HepG2 (cell line): Measurements from ENCODE around the gene ZNF813. TPM values are rescaled to one million over a fixed set of nuclear protein-coding genes. Genes with fewer than 3 reads are reported as not detected.

Source experiments
- AGO1 ChIP-seq: fragments of 200-400 bp; formaldehyde crosslinking; IDR thresholded peaks from 2 replicates; pipeline ENCODE4 v1.6.1; 2017; ENCODE audit warnings: mild to moderate bottlenecking, low read depth, low read length, moderate library complexity; ENCODE audit not compliant: poor library complexity, severe bottlenecking
- CCAR2 ChIP-seq: fragments of 200-400 bp; formaldehyde crosslinking; optimal IDR thresholded peaks from 2 replicates; pipeline ENCODE3; 2018; ENCODE audit warnings: low read depth, mild to moderate bottlenecking, low read length, moderate library complexity
- CREM ChIP-seq, 2 experiments: sonication (generic) in 1 of 2; formaldehyde crosslinking in 1 of 2; IDR thresholded peaks; 2 replicates each; pipeline versions ENCODE4 v1.4.0 to v1.6.1; 2016 to 2020; ENCODE audit warnings: antibody characterized with exemption in 1 of 2, mild to moderate bottlenecking in 1 of 2, missing genetic modification reagents in 1 of 2
- ELF1 ChIP-seq: sonication (generic); formaldehyde crosslinking; IDR thresholded peaks from 2 replicates; pipeline ENCODE4 v1.4.0; 2020; ENCODE audit warnings: missing genetic modification reagents
- GATA4 ChIP-seq: sonication (generic); IDR thresholded peaks from 2 replicates; pipeline ENCODE4 v1.6.1; 2016; ENCODE audit warnings: antibody characterized with exemption, low read depth, borderline replicate concordance
- GATAD2A ChIP-seq: IDR thresholded peaks from 2 replicates; pipeline ENCODE4 v1.6.1; 2016
- HDAC2 ChIP-seq: sonication (generic); formaldehyde crosslinking; IDR thresholded peaks from 2 replicates; pipeline ENCODE4 v1.4.0; 2020; ENCODE audit warnings: missing genetic modification reagents
- KLF16 ChIP-seq, 2 experiments: sonication (generic) in 1 of 2; formaldehyde crosslinking in 1 of 2; IDR thresholded peaks; 2 replicates each; pipeline versions ENCODE4 v1.6.1 to v1.8.0; 2016 to 2023; ENCODE audit warnings: missing genetic modification reagents in 2 of 2, missing compliant biosample characterization in 1 of 2
- MED1 ChIP-seq: sonication (generic); formaldehyde crosslinking; IDR thresholded peaks from 2 replicates; pipeline ENCODE4 v1.4.0; 2020; ENCODE audit warnings: missing genetic modification reagents
- MEF2D ChIP-seq: sonication (generic); formaldehyde crosslinking; IDR thresholded peaks from 2 replicates; pipeline ENCODE4 v1.5.1; 2020; ENCODE audit warnings: mild to moderate bottlenecking, missing genetic modification reagents
- MXD4 ChIP-seq: IDR thresholded peaks from 2 replicates; pipeline ENCODE4 v1.6.1; 2016; ENCODE audit warnings: mild to moderate bottlenecking, missing biosample characterization, missing genetic modification reagents
- NFIC ChIP-seq: IDR thresholded peaks from 2 replicates; pipeline ENCODE4 v1.6.1; 2012; ENCODE audit warnings: mild to moderate bottlenecking, low read length, inconsistent platforms
- PCBP2 ChIP-seq: fragments of 200-400 bp; formaldehyde crosslinking; optimal IDR thresholded peaks from 2 replicates; pipeline ENCODE3; 2018; ENCODE audit warnings: low read length, low read depth; ENCODE audit not compliant: poor library complexity, severe bottlenecking
- POLR2AphosphoS5 ChIP-seq: IDR thresholded peaks from 2 replicates; pipeline ENCODE4 v1.6.1; 2012; ENCODE audit warnings: low read depth, low read length
- RARA ChIP-seq: IDR thresholded peaks from 2 replicates; pipeline ENCODE4 v1.6.1; 2016; ENCODE audit warnings: missing genetic modification reagents, missing compliant biosample characterization
- SRSF1 ChIP-seq: fragments of 200-400 bp; formaldehyde crosslinking; optimal IDR thresholded peaks from 2 replicates; pipeline ENCODE3; 2017; ENCODE audit warnings: mild to moderate bottlenecking, low read depth, low read length, moderate library complexity
- TEAD3 ChIP-seq: optimal IDR thresholded peaks from 2 replicates; pipeline ENCODE3; 2016; ENCODE audit warnings: borderline replicate concordance
- ZNF160 ChIP-seq: sonication (generic); formaldehyde crosslinking; IDR thresholded peaks from 2 replicates; pipeline ENCODE4 v1.8.0; 2022; ENCODE audit warnings: mild to moderate bottlenecking, inconsistent platforms, missing genetic modification reagents
- polyA plus RNA-seq, 8 experiments: library from polyadenylated mRNA; depleted of rRNA in 3 of 8; stranded (reverse) in 7 of 8; unstranded in 1 of 8; fragments of >200 nt; fragmentation: Illumina TruSeq in 4 of 8; extraction: Trizol in 4 of 8; gene quantifications; 2 replicates each; pipeline versions ENCODE4 v1.2.1 to v1.2.3, GENCODE V29; 2011 to 2016; ENCODE audit warnings: low read depth in 4 of 8, missing spikeins in 1 of 8, mixed read lengths in 1 of 8; ENCODE audit not compliant: insufficient read depth in 1 of 8
- total RNA-seq, 5 experiments: library from RNA; depleted of rRNA; stranded (reverse); fragments of >200 nt; fragmentation: Illumina TruSeq; extraction: Trizol; gene quantifications; 2 replicates each; pipeline ENCODE4 v1.2.3, GENCODE V29; 2016; ENCODE audit warnings: low read depth in 1 of 5
- TF ChIP-seq, protein P1 (sequence below): sonication (generic); formaldehyde crosslinking; IDR thresholded peaks from 2 replicates; pipeline ENCODE4 v1.4.0; 2020; ENCODE audit warnings: missing genetic modification reagents
- TF ChIP-seq, protein P2 (sequence below): sonication (generic); formaldehyde crosslinking; IDR thresholded peaks from 2 replicates; pipeline ENCODE4 v1.4.0; 2020; ENCODE audit warnings: missing genetic modification reagents
- TF ChIP-seq, protein P3 (sequence below): IDR thresholded peaks from 2 replicates; pipeline ENCODE4 v1.6.1; 2016
- TF ChIP-seq, protein P4 (sequence below): IDR thresholded peaks from 2 replicates; pipeline ENCODE4 v1.6.1; 2012; ENCODE audit warnings: inconsistent platforms
- TF ChIP-seq, protein P5 (sequence below): sonication (generic); formaldehyde crosslinking; IDR thresholded peaks from 2 replicates; pipeline ENCODE4 v1.8.1; 2023; ENCODE audit warnings: missing genetic modification reagents, inconsistent platforms, borderline replicate concordance
- TF ChIP-seq, protein P6 (sequence below): sonication (generic); formaldehyde crosslinking; IDR thresholded peaks from 2 replicates; pipeline ENCODE4 v1.4.0; 2020; ENCODE audit warnings: missing genetic modification reagents, mild to moderate bottlenecking, borderline replicate concordance

ZNF813 gene
- total and polyA plus RNA-seq, 2 of the 13 experiments (the other 11 are each of a cell fraction or from before 2014, with no cell fraction given), result 2.1 to 8.9 TPM

DNA sequence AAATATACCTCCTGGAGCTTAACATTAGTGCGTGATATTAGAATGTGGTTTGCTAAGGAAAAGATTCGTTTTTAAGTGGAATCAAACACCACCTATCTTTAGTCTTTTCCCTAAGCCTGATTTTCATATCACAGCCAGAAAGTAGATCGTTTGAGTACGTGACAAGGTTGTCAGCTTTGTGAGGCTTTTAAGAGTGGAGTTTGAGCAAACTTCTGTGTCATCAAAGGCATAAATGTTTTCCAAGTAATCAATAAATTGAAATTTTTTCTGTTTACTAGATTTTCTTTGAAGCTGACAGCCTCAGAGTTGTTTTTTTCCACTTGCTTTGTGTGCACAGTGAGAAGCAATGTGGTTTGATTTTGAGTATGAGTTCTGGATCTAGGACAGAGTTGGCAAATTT, 63.9 kb downstream of the ZNF813 start (continued):
- TF ChIP-seq, protein P1, sequence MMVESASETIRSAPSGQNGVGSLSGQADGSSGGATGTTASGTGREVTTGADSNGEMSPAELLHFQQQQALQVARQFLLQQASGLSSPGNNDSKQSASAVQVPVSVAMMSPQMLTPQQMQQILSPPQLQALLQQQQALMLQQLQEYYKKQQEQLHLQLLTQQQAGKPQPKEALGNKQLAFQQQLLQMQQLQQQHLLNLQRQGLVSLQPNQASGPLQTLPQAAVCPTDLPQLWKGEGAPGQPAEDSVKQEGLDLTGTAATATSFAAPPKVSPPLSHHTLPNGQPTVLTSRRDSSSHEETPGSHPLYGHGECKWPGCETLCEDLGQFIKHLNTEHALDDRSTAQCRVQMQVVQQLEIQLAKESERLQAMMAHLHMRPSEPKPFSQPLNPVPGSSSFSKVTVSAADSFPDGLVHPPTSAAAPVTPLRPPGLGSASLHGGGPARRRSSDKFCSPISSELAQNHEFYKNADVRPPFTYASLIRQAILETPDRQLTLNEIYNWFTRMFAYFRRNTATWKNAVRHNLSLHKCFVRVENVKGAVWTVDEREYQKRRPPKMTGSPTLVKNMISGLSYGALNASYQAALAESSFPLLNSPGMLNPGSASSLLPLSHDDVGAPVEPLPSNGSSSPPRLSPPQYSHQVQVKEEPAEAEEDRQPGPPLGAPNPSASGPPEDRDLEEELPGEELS (CRISPR knock-in tag), result peak; percentile 65
- TF ChIP-seq, protein P2, sequence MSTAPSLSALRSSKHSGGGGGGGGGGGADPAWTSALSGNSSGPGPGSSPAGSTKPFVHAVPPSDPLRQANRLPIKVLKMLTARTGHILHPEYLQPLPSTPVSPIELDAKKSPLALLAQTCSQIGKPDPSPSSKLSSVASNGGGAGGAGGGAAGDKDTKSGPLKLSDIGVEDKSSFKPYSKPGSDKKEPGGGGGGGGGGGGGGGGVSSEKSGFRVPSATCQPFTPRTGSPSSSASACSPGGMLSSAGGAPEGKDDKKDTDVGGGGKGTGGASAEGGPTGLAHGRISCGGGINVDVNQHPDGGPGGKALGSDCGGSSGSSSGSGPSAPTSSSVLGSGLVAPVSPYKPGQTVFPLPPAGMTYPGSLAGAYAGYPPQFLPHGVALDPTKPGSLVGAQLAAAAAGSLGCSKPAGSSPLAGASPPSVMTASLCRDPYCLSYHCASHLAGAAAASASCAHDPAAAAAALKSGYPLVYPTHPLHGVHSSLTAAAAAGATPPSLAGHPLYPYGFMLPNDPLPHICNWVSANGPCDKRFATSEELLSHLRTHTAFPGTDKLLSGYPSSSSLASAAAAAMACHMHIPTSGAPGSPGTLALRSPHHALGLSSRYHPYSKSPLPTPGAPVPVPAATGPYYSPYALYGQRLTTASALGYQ (CRISPR knock-in tag), result peak; percentile 73
- TF ChIP-seq HDAC2 (CRISPR knock-in tag) (peak; percentile 48; the same call in 1 of the 2 replicates), POLR2AphosphoS5 (peak; percentile 55), SRSF1 (no peak), RARA (CRISPR knock-in tag) (peak; percentile 26; the same call in 1 of the 2 replicates), AGO1 (no peak), CCAR2 (no peak), MED1 (CRISPR knock-in tag) (peak; percentile 95), PCBP2 (no peak), MXD4 (CRISPR knock-in tag) (no peak), CREM (IDR thresholded peaks at IDR 0.05) (peak; percentile 88), CREM (CRISPR knock-in tag; IDR thresholded peaks at IDR 0.05) (no peak), GATAD2A (CRISPR knock-in tag) (peak; percentile 74), GATA4 (peak; percentile 82; the same call in 1 of the 2 replicates), TEAD3 (CRISPR knock-in tag) (peak; percentile 33), MEF2D (0 out of 2 replicates have a peak, but pooled peaks have one; percentile 52), ZNF160 (CRISPR knock-in tag) (no peak), ELF1 (no peak), NFIC (peak; percentile 99), KLF16 (CRISPR knock-in tag; IDR thresholded peaks at IDR 0.05) (peak in 1 of 2 experiments; percentile 44; a peak in 1 of 4 replicates)
- TF ChIP-seq, protein P3, sequence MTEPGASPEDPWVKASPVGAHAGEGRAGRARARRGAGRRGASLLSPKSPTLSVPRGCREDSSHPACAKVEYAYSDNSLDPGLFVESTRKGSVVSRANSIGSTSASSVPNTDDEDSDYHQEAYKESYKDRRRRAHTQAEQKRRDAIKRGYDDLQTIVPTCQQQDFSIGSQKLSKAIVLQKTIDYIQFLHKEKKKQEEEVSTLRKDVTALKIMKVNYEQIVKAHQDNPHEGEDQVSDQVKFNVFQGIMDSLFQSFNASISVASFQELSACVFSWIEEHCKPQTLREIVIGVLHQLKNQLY (CRISPR knock-in tag), result peak; percentile 89
- TF ChIP-seq, protein P4, sequence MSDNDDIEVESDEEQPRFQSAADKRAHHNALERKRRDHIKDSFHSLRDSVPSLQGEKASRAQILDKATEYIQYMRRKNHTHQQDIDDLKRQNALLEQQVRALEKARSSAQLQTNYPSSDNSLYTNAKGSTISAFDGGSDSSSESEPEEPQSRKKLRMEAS, result peak; percentile 22; the same call in 1 of the 2 replicates
- TF ChIP-seq, protein P5, sequence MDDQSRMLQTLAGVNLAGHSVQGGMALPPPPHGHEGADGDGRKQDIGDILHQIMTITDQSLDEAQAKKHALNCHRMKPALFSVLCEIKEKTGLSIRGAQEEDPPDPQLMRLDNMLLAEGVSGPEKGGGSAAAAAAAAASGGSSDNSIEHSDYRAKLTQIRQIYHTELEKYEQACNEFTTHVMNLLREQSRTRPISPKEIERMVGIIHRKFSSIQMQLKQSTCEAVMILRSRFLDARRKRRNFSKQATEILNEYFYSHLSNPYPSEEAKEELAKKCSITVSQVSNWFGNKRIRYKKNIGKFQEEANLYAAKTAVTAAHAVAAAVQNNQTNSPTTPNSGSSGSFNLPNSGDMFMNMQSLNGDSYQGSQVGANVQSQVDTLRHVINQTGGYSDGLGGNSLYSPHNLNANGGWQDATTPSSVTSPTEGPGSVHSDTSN, result no peak
- TF ChIP-seq, protein P6, sequence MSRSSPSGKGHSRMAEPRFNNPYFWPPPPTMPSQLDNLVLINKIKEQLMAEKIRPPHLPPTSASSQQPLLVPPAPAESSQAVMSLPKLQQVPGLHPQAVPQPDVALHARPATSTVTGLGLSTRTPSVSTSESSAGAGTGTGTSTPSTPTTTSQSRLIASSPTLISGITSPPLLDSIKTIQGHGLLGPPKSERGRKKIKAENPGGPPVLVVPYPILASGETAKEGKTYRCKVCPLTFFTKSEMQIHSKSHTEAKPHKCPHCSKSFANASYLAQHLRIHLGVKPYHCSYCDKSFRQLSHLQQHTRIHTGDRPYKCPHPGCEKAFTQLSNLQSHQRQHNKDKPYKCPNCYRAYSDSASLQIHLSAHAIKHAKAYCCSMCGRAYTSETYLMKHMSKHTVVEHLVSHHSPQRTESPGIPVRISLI (CRISPR knock-in tag), result peak; percentile 88
